NCI-H226 (cell line): Measurements from ENCODE around the gene ZCCHC12.
"Not testable (repeated sequence)": the region's sequence is repeated elsewhere in the genome, so short reads cannot be mapped to it uniquely, and the experiment has no call there.

Experiments
- DNase-seq: peaks from one replicate; pipeline ENCODE4 v3.0.0-alpha.2; 2015

Gene ZCCHC12

GRCh38 chrX:118823263-118824172, at the start of gene ZCCHC12:
Gene ZCCHC12, plus strand, starts transcription at chrX:118823824. Its CDS starts 1,421 bp downstream, at chrX:118825245.
- DNase-seq: peak; percentile 28

DNA sequence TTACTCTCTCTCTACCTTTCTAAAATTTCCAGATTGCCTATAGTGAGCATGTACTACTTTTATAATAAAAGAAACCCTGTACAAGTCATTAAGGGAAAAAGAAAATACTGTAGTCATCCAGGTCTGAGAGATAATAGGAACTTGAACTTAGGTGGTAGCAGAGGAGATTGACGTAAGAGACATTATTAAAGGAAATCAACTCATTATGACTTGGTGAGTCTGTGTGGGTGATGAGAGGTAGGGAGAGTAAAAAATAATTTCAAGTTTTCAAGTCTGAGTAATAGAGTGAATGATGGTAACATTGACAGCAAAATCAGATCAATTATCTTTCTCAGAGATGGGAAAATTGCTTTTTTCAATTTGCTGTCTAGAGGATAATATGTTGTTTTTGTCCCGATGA, 44.0 kb upstream of the ZCCHC12 start:
- DNase-seq: no peak

GRCh38 chrX:118780509-118780908, 43.1 kb upstream of the ZCCHC12 start:
- DNase-seq: no peak

DNA sequence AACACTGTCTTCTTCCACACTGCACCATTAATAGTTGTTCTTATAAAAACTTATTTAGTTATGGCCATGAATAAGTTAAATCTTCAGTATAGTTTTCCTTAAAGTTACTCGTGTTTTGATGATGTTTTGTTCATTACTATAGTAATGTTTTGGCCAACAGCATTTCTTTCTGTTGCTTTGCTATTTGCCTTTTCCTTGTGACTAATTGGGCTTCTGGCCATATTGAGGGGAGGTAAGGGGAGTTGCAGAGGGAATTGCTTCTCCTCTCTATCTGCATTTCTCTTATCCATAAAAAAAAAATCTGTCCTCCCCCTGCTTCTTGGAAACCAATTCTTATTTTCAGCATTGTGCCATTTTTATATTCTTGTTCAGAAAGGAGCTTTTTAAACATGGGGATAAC, 42.7 kb upstream of the ZCCHC12 start:
- DNase-seq: no peak

DNA sequence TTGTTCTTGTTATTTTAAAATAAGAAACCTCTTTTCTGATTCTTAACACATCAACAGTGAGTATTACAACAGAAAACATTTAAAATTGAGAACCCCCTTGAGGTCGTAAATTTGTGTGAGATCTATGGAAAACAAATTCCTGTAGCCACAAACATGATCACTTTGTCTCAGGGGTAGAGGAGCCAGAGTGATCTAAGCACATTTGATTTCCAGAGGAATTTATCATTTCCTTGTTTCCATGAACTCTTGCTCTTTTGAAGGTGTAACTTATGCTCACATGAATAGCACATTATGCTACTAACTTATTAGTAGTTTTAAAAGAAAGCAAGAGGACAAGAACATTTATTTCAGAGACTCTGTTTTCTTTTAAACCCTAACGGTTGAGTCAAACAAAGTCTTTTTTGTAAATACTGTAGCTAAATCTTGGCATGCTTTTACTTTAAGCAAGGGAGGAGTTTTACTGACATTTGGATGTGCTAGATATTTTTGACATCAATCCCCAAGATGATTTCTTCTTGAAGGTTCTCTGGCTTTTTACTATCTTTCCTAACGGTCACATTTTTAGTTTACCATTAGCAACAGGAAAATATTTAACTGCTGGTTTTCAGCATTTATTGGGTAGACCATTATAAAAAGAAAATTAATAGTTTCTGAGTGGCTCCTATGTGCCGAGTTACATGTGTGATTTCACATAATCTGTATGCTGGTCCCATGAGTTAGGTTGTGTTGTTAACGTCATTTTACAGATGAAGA, 27.9 kb upstream of the ZCCHC12 start:
- DNase-seq: no peak

- no peak for DNase-seq
Measured at GRCh38 chrX:118802857-118803256, 20.8 kb upstream of the ZCCHC12 start.

DNA sequence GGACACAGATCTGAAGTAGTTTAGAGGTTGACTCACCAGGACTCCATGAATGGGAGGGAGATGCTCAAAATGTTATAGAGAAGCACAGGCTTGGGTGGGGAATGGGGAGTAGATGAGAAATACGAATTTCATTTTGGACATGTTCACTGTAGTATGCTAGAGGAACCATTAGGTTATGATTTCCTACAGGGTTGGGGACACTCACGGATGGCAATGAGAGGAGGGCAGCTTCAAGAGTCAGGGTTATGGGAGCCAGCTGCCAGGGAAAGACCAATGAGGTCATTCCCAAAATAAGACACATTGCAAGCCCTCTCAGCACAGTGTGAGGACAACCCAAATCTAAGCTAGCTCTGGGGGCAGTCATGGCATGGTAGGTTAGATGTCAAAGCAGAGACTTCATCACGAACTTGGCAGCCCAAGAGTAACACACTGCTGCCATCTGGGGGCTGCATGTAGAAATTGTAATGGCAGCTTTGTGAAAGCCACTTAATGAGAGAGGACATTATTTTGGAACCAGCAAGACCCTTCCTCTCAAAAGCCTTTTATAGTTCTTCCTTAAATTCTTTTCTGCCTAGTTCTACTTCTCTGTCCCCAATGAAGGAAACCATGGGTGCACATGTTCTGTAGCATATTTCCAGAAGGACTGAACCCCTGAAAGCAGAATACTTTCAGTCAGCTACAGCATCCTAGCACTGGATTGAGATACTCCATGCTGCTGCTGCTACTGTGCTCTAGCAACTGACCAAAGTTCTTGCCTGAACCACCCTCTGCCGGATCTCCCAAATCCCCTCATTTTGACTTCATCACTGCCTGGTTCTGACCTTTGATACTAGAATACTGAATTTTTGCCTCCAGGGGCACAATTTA, 16.2 kb upstream of the ZCCHC12 start:
- DNase-seq: no peak

GRCh38 chrX:118817257-118817656, 6.4 kb upstream of the ZCCHC12 start:
- DNase-seq: not testable (repeated sequence)

GRCh38 chrX:118824173-118824730, 628 bp downstream of the ZCCHC12 start:
- no peak for DNase-seq

GRCh38 chrX:118825227-118825626, 1.6 kb downstream of the ZCCHC12 start:
- DNase-seq: no peak

GRCh38 chrX:118839334-118839958, 15.8 kb downstream of the ZCCHC12 start:
- peak; percentile 5 for DNase-seq

DNA sequence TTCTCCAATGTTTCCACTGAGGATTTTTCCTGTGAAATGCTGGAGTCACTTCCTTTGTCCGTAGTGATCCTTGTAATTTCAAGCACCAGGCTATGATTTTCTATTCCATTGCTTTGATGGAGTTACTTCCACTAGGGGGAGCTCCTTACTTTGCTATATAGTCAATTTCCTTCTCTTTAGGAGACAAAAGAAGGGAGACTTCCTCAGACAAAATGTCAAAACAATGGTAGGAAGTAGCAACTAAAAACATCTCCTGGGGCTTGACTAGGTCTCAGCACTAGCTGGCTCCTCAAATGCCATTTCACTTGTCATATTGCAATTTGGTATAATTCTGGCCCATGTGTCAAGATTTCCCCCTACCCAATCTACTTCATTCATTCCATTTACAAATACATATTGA, 24.1 kb downstream of the ZCCHC12 start:
- DNase-seq: no peak

DNA sequence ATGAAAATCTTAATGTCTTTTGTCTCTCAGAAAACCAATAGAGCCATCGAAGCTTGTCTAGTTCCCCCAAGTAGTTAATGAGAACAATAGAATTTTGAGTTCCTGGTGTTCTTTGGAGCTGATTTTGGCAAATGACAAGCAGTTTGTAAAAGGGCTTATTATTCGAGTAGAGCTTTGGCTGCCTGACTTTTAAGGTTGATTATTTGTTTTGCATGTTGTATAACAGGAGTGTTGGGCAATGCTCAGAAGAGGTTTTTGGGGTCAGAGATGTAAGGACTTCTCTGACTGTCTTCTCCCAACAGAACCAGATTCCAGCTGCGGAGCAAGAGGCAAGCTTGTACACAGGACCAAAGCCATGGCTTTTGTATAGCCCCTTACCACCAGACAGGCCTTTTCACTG, 30.0 kb downstream of the ZCCHC12 start:
- no peak for DNase-seq

- DNase-seq: no peak
Measured at GRCh38 chrX:118855681-118856310, 32.2 kb downstream of the ZCCHC12 start.

DNA sequence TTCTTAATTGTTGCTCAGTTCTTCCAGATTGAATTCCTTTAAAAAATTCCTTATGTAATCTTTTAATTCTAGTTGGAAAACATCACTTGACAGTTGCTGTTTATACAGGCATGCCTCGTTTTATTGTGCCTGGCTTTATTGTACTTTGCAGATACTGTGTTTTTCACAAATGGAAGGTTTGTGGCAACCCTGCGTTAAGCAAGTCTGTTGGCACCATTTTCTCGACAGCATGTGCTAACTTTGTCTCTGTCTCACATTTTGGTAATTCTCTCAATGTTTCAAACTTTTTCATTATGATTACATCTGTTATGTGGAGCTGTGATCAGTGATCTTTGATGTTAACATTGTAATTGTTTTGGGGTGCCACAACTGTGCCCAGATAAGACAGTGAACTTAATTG, 33.4 kb downstream of the ZCCHC12 start:
- DNase-seq: no peak

GRCh38 chrX:118861338-118861737, 37.7 kb downstream of the ZCCHC12 start:
- no peak for DNase-seq

- no peak for DNase-seq
Measured at GRCh38 chrX:118862091-118862490, 38.5 kb downstream of the ZCCHC12 start.

- DNase-seq: no peak
Measured at GRCh38 chrX:118862979-118863378, 39.4 kb downstream of the ZCCHC12 start.

DNA sequence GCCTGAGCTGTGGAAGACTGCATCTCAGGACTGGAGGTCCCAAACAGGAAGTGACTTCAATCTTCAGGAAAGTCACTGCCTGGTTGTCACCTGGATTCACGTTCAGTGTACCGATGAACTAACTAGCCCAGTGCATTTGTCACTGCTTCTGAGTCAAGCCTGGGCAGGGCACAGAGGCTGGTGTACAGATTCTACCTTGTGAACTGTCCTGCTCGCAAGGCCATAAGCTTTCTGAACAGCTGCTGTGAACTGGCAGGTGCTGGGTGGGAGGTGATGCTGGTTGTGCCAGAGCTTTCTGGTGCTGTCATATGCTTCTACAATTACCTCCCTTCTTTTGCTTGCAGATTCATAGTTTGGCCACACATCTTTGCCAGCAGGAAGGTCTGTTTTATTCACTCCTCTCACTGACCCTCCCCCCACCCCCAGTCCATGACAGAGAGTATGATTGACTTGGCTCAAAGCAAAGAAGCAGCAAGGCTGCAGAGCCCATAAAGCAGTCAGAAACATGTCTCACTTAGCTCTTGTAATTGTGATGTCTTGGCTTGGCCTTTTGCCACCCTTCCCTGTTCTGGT, 40.5 kb downstream of the ZCCHC12 start:
- DNase-seq: no peak

DNA sequence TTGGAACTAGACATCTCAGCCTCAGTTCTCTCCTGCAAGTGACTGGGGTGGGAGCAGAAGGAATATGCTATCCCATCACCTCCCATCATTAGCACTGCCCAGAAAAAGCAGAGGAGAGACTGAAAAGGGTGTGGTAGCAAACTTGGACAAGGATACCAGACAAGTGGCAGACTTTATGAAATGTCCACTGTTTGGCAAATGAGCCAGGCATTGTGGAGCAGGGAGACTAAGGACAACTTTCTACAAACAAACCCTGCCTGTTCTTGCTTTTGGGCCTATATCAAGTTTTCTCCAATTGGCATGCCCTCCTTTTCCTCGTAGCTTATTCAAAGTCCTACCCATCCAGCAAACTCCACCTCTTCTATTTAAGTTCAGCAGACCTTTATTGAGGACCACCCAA, 41.6 kb downstream of the ZCCHC12 start:
- DNase-seq: no peak

DNA sequence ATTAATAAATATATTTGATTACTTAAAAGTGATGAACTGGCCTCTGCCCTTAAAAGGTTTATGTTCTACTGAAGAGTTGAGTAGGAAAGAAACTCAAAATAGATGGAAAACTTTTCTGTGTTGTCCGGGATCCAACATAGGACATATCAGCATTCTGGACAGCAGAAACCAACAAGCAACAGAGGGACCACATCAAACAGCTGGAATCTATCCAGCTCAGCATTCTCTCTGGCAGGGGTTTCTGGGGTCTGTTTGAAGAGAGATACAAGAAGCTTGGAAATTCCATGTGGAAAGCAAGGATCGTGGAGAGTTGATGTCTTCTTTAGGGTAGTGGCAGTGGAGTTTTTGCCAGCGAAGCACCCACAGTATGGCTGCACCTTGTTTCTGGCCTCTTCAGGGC, 43.6 kb downstream of the ZCCHC12 start:
- no peak for DNase-seq
